ENCODE results near the gene THSD1. TPM values are rescaled to one million over a fixed set of nuclear protein-coding genes. Genes with fewer than 3 reads are reported as not detected.
A peak's percentile ranks its signal among the peaks of the same experiment; 100 is the strongest.

THSD1 gene
- polyA plus RNA-seq, 2 of the 4 experiments (the other 2 are of a cell fraction), result 5.4 to 6.1 TPM

GRCh38 chr13:52406629-52407028, 657 bp upstream of the THSD1 start (continued):
- TF ChIP-seq MAFK (IDR thresholded peaks at IDR 0.05; ENCODE audit: partially characterized antibody) (no peak), CBX2 (IDR thresholded peaks at IDR 0.05; ENCODE audit: borderline replicate concordance, low read depth) (no peak), RFX5 (IDR thresholded peaks at IDR 0.05) (no peak), JUN (IDR thresholded peaks at IDR 0.05) (no peak), CBX8 (IDR thresholded peaks at IDR 0.05) (no peak)

DNA sequence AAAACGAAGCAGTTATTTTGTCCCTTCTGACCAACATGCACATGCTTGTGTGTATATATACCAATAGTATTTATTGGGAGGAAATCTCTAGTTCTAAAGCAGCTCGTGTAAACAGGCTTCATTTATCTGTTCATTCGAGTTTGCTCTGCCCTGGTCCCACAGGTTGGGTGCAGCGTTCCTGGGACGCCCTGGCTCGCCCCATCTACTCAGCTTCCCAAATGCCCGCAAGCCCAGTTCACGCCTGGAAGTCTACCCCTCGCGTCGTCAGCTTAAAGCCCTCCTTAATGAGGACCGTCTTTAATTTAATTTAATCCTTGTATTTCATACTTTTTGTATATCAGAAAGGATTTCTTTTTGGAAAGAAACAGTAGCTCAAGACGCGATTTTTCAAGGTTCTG, 604 bp downstream of the THSD1 start:
- H3K4me3 ChIP-seq, result peak overlapping the region; percentile 81
- ATAC-seq, result peak; percentile 44 to 65; a peak in 3 of 6 replicates
- H3K9me3 ChIP-seq, result no peaks in the 10 kb centered on the region
- ChIA-PET POLR2A (interaction anchor here (1.1 to 1.8 kb wide), 3 partner anchors 9 to 45 kb away, joined by 3 to 7 read pairs (median 5); partner anchors contain the start of gene VPS36), CTCF (interaction anchor here (0.6 to 3.5 kb wide), 2 partner anchors 44 to 994 kb away, joined by 3 to 28 read pairs; partner anchors contain the start of gene VPS36)
- 5% methylated on average over 14 of the region's 14 CpGs for WGBS (ENCODE audit: missing lambda C conversion rate)
- TF ChIP-seq BHLHE40 (IDR thresholded peaks at IDR 0.05; ENCODE audit: low read depth, low read length), result no peak
- no peak for TF ChIP-seq HMGXB4 (CRISPR knock-in tag; IDR thresholded peaks at IDR 0.05; ENCODE audit: borderline replicate concordance)
- no peak for TF ChIP-seq ZSCAN20 (CRISPR knock-in tag; IDR thresholded peaks at IDR 0.05)
- TF ChIP-seq PBX3 (IDR thresholded peaks at IDR 0.05), result no peak
- no peak for TF ChIP-seq FOSL2 (IDR thresholded peaks at IDR 0.05)
- no peak for TF ChIP-seq FOSL2 (CRISPR knock-in tag; IDR thresholded peaks at IDR 0.05)
- TF ChIP-seq, protein P1, sequence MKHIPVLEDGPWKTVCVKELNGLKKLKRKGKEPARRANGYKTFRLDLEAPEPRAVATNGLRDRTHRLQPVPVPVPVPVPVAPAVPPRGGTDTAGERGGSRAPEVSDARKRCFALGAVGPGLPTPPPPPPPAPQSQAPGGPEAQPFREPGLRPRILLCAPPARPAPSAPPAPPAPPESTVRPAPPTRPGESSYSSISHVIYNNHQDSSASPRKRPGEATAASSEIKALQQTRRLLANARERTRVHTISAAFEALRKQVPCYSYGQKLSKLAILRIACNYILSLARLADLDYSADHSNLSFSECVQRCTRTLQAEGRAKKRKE (CRISPR knock-in tag; IDR thresholded peaks at IDR 0.05; ENCODE audit: low read depth), result no peak
- H3K4me2 ChIP-seq, result peak overlapping the region; percentile 94
- H3K27ac ChIP-seq, result peak overlapping the region; percentile 75 to 88
- no peak for FAIRE-seq
- peak in 1 of 2 experiments; percentile 1 for DNase-seq (ENCODE audit: low read depth in 1 of 2, low spot score in 1 of 2)
- H3K4me1 ChIP-seq, result peaks cover 16% of the 10 kb centered on the region

DNA sequence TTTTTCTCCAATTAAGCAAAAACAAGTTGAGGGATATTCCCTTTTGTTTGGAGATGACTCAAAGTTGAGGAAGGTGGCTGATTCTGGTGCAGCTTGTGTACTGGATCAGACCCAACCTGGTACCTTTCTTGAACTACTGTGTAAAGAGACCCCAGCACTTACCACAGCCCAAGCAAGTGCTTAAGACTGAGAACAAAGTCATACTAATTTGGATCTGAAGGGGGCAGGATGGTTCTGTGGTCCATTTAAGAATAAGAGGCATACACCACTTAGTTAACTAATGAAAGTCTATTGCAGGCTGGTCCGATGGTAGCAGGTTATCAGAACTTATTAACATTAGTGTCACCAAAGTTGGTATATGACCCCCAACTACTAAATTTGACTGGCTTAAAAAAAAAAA, 6.3 kb downstream of the THSD1 start:
- TF ChIP-seq CHD4 (IDR thresholded peaks at IDR 0.05; ENCODE audit: borderline replicate concordance) (no peak), CTCF (IDR thresholded peaks at IDR 0.05) (peak; percentile 17; the same call in 1 of the 3 replicates), RAD21 (conservative IDR thresholded peaks at IDR 0.05 in 1 of 2, IDR thresholded peaks at IDR 0.05 in 1 of 2) (peak; percentile 25 to 40; a peak in 3 of 5 replicates)
- peak in 1 of 2 experiments; percentile 46 for DNase-seq (ENCODE audit: low read depth in 1 of 2, low spot score in 1 of 2)
- no peak overlapping the region for H3K4me3 ChIP-seq
- ATAC-seq, result peak in 1 of 2 experiments; percentile 75; a peak in 3 of 6 replicates
- 78% methylated on average over 1 of the region's 1 CpG for WGBS (ENCODE audit: missing lambda C conversion rate)
- FAIRE-seq, result no peak
- H3K4me1 ChIP-seq, result peaks cover 4% of the 10 kb centered on the region; the same call in 2 of the 3 replicates
- H3K27ac ChIP-seq, result no peak overlapping the region
- ChIA-PET POLR2A (no interaction called here), CTCF (interaction anchor here (0.5 to 1.7 kb wide), 3 partner anchors 17 to 51 kb away, joined by 3 to 5 read pairs (median 4); no protein-coding TSS in a partner anchor)
- H3K9me3 ChIP-seq, result no peaks in the 10 kb centered on the region
- H3K4me2 ChIP-seq, result no peak overlapping the region

DNA sequence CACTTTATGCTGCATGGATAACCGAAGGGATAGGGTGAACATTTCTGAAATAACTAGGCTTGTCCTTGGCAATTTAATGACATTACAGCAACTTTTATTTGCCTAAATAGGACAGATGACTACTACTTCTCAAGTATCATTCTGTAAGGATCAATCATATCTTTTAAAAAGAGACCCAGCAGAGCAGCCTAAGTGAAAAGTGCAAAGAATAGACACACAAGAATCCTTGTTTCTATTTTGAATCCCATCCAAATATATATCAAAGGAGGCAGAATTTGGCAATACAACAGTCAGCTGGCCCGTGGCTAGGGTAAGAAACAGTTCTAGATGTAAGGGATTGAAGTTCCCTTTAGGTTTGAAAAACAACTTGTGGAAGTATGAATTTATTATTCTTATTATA, 6.9 kb downstream of the THSD1 start:
- DNase-seq (ENCODE audit: low read depth in 1 of 2, low spot score in 1 of 2) (no peak), ATAC-seq (no peak), FAIRE-seq (no peak)
- Histone ChIP-seq H3K4me1 (no peaks in the 10 kb centered on the region), H3K27ac (no peak overlapping the region), H3K4me3 (no peak overlapping the region), H3K9me3 (no peaks in the 10 kb centered on the region), H3K4me2 (no peak overlapping the region)
- POLR2A ChIA-PET, result no interaction called here
- 52% methylated on average over 2 of the region's 2 CpGs for WGBS (ENCODE audit: missing lambda C conversion rate)
- CTCF ChIA-PET, result interaction anchor here (0.5 to 1.7 kb wide), 3 partner anchors 16 to 52 kb away, joined by 3 to 5 read pairs (median 3); no protein-coding TSS in a partner anchor
- TF ChIP-seq JUN (IDR thresholded peaks at IDR 0.05), result no peak
- no peak for TF ChIP-seq CHD2 (IDR thresholded peaks at IDR 0.05; ENCODE audit: low read length, partially characterized antibody)
- no peak for TF ChIP-seq KDM1A (IDR thresholded peaks at IDR 0.05; ENCODE audit: low read depth)
- TF ChIP-seq RARB (CRISPR knock-in tag; IDR thresholded peaks at IDR 0.05), result no peak
- TF ChIP-seq MAFK (IDR thresholded peaks at IDR 0.05; ENCODE audit: partially characterized antibody), result no peak
- no peak for TF ChIP-seq NPAS2 (CRISPR knock-in tag; IDR thresholded peaks at IDR 0.05; ENCODE audit: borderline replicate concordance)
- no peak for TF ChIP-seq CBX2 (IDR thresholded peaks at IDR 0.05; ENCODE audit: borderline replicate concordance, low read depth)
- TF ChIP-seq POLR2AphosphoS2 (conservative IDR thresholded peaks at IDR 0.05; ENCODE audit: low read length), result no peak
- TF ChIP-seq, protein P2, sequence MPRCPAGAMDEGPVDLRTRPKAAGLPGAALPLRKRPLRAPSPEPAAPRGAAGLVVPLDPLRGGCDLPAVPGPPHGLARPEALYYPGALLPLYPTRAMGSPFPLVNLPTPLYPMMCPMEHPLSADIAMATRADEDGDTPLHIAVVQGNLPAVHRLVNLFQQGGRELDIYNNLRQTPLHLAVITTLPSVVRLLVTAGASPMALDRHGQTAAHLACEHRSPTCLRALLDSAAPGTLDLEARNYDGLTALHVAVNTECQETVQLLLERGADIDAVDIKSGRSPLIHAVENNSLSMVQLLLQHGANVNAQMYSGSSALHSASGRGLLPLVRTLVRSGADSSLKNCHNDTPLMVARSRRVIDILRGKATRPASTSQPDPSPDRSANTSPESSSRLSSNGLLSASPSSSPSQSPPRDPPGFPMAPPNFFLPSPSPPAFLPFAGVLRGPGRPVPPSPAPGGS (IDR thresholded peaks at IDR 0.05), result no peak
- no peak for TF ChIP-seq EHMT2 (IDR thresholded peaks at IDR 0.05; ENCODE audit: low read depth)
- TF ChIP-seq TP53 (CRISPR knock-in tag; IDR thresholded peaks at IDR 0.05), result no peak
- no peak for TF ChIP-seq ZFP36 (IDR thresholded peaks at IDR 0.05; ENCODE audit: borderline replicate concordance, partially characterized antibody)

Data from A549 (cell line).